ENCODE measurements around the gene KCTD19.

Gene KCTD19

DNA sequence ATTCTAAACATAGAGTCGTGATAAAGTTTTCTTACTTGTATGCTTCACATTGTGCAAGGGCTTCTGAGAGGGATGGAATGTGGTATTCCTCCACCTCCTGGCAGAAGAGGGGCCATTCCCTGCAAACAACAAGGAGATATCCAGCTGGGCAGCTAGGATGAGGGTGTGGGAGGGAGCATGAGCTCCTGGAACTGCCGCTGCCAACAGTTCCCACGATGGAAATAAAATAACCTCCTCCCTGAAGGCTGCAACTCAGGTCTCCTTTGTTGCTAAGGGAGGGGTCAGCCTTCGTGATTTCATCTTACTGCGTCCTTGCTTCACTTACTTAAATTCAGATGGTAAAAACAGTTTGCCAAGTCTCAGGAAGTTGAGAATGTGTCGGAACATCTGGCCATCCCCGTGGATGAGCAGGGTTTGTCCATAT, 31.6 kb downstream of the KCTD19 start:
- Histone ChIP-seq H3K4me3 (ENCODE audit: low read length) (no peak overlapping the region), H3K4me2 (ENCODE audit: low read length) (no peak overlapping the region), H3K9me3 (replicated peaks; ENCODE audit: low read length) (no peaks in the 10 kb centered on the region), H3K27me3 (ENCODE audit: control insufficient read depth, insufficient read depth, low read length) (peaks cover 52% of the 10 kb centered on the region), H3K36me3 (ENCODE audit: insufficient read depth, low read length) (no peaks in the 10 kb centered on the region), H3K4me1 (ENCODE audit: control insufficient read depth, insufficient read depth, low read length) (peaks cover 12% of the 10 kb centered on the region), H3K9ac (ENCODE audit: low read depth, low read length) (no peak overlapping the region)

DNA sequence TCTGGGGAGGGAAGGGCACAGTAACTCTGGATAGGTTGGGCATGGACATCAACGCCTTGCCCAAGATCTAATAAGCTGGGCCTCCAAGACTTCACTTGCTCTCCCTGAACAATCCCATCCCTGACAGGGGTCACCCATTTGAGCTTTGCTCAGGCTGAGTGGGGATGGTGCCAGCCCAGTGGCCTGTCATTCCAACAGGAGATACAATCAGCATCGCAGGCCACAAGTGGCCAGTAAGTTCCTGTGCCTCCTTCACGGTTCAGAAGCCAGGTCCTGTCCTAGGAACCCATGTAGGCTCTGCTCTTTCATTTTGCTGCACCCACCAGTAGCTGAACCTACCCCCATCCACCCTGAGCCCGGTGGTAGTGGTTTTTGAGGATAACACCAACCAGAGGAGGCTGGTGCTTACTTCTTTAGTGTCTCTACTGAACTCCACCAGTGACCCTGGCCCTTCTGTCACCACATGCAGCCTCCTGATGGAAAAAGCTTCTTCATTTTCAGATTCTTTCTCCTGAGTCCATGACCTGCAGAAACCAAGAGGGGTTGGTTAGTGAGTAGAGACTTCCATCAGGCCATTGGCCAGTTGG, 32.3 kb downstream of the KCTD19 start:
- no peaks in the 10 kb centered on the region for H3K36me3 ChIP-seq (ENCODE audit: insufficient read depth, low read length)

DNA sequence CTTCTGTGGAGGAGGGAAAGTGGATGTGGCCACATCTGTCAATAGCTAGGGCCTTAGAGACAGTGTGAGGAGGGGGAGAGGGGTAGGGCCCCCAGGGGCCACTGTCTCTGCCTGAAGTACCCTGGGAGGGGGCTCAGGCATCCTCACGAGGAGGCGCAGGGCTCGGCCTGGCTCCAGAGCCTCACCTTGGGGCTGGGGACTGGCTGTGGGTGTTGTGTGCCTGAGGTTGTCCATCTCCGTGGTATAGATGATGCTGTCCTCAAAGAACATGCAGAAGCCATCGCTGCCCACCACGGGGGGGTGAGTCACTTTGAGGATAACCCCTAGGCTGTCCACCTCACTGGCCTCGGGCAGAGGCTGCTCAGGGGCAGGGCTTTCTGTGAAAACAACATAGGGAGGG, 35.1 kb downstream of the KCTD19 start:
- no peak overlapping the region for H3K4me3 ChIP-seq (ENCODE audit: low read length)
- peaks cover 37% of the 10 kb centered on the region for H3K27me3 ChIP-seq (ENCODE audit: control insufficient read depth, insufficient read depth, low read length)
- H3K4me2 ChIP-seq (ENCODE audit: low read length), result no peak overlapping the region
- no peak overlapping the region for H3K9ac ChIP-seq (ENCODE audit: low read depth, low read length)
- no peaks in the 10 kb centered on the region for H3K36me3 ChIP-seq (ENCODE audit: insufficient read depth, low read length)
- no peaks in the 10 kb centered on the region for H3K9me3 ChIP-seq (replicated peaks; ENCODE audit: low read length)
- H3K4me1 ChIP-seq (ENCODE audit: control insufficient read depth, insufficient read depth, low read length), result peaks cover 5% of the 10 kb centered on the region

More for the DNA sequence above, 32.3 kb downstream of the KCTD19 start:
- Histone ChIP-seq H3K9me3 (replicated peaks; ENCODE audit: low read length) (no peaks in the 10 kb centered on the region), H3K4me1 (ENCODE audit: control insufficient read depth, insufficient read depth, low read length) (peaks cover 12% of the 10 kb centered on the region), H3K27me3 (ENCODE audit: control insufficient read depth, insufficient read depth, low read length) (peaks cover 49% of the 10 kb centered on the region), H3K9ac (ENCODE audit: low read depth, low read length) (no peak overlapping the region), H3K4me2 (ENCODE audit: low read length) (no peak overlapping the region), H3K4me3 (ENCODE audit: low read length) (no peak overlapping the region)

DNA sequence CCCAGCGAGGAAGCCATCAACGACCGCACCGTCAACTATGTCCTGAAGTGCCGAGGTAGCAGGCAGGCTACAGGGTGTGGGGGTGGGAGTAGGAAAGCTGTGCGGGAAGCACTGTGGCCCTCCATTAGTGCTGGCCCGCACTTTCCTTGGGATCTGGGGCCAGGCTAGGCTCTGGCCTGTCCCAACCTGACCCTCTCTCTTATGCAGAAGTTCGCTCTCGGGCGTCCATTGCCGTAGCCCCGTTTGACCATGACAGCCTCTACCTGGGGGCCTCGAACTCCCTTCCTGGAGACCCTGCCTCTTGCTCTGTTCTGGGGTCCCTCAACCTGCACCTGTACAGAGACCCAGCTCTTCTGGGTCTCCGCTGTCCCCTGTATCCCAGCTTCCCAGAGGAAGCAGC, 38.6 kb downstream of the KCTD19 start:
- no peaks in the 10 kb centered on the region for H3K9me3 ChIP-seq (replicated peaks; ENCODE audit: low read length)
- H3K4me2 ChIP-seq (ENCODE audit: low read length), result no peak overlapping the region
- peaks cover 10% of the 10 kb centered on the region for H3K27me3 ChIP-seq (ENCODE audit: control insufficient read depth, insufficient read depth, low read length)
- H3K9ac ChIP-seq (ENCODE audit: low read depth, low read length), result no peak overlapping the region
- no peaks in the 10 kb centered on the region for H3K36me3 ChIP-seq (ENCODE audit: insufficient read depth, low read length)
- no peak overlapping the region for H3K4me3 ChIP-seq (ENCODE audit: low read length)
- peaks cover 8% of the 10 kb centered on the region for H3K4me1 ChIP-seq (ENCODE audit: control insufficient read depth, insufficient read depth, low read length)

DNA sequence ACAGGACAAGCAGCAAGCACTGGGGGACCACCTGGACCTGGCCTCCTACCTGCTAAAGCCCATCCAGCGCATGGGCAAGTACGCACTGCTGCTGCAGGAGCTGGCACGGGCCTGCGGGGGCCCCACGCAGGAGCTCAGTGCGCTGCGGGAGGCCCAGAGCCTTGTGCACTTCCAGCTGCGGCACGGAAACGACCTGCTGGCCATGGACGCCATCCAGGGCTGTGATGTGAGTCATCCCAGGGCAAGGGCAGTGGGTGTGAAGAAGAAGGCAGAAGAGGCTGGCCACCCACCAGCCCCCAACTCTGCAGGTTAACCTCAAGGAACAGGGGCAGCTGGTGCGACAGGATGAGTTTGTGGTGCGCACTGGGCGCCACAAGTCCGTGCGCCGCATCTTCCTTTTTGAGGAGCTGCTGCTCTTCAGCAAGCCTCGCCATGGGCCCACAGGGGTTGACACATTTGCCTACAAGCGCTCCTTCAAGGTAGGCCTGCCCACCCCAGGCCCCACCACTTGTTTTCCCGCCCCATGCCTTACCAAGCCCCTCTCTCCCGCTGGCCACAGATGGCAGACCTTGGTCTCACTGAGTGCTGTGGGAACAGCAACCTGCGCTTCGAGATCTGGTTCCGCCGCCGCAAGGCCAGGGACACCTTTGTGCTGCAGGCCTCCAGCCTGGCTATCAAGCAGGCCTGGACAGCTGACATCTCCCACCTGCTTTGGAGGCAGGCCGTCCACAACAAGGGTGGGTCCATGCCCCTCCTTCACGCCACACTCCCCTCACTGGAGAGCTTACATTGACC, 39.9 kb downstream of the KCTD19 start:
- Histone ChIP-seq H3K4me1 (ENCODE audit: control insufficient read depth, insufficient read depth, low read length) (peaks cover 8% of the 10 kb centered on the region), H3K4me3 (ENCODE audit: low read length) (no peak overlapping the region), H3K27me3 (ENCODE audit: control insufficient read depth, insufficient read depth, low read length) (no peaks in the 10 kb centered on the region), H3K36me3 (ENCODE audit: insufficient read depth, low read length) (no peaks in the 10 kb centered on the region), H3K4me2 (ENCODE audit: low read length) (no peak overlapping the region), H3K9ac (ENCODE audit: low read depth, low read length) (no peak overlapping the region), H3K9me3 (replicated peaks; ENCODE audit: low read length) (no peaks in the 10 kb centered on the region)

DNA sequence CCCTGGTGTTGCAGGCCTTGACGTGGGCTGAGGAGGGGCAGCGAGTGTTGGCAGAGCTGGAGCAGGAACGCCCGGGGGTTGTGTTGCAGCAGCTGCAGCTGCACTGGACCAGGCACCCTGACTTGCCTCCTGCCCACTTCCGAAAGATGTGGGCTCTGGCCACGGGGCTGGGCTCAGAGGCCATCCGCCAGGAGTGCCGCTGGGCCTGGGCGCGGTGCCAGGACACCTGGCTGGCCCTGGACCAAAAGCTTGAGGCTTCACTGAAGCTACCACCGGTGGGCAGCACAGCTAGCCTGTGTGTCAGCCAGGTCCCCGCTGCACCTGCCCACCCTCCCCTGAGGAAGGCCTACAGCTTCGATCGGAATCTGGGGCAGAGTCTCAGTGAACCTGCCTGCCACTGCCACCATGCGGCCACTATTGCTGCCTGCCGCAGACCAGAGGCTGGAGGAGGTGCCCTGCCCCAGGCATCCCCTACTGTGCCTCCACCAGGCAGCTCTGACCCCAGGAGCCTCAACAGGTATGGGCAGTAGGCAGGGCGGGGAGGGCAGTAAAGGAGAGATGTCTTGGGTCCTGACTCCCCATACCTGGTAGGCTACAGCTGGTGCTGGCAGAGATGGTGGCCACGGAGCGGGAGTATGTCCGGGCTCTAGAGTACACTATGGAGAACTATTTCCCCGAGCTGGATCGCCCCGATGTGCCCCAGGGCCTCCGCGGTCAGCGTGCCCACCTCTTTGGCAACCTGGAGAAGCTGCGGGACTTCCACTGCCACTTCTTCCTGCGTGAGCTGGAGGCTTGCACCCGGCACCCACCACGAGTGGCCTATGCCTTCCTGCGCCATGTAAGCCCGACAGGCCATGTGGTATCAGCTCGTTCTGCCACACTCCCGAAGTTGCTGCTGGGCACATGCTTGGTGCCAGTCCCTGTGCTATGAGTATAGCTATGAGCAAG, 41.6 kb downstream of the KCTD19 start:
- H3K27me3 ChIP-seq (ENCODE audit: control insufficient read depth, insufficient read depth, low read length), result no peaks in the 10 kb centered on the region
- no peaks in the 10 kb centered on the region for H3K36me3 ChIP-seq (ENCODE audit: insufficient read depth, low read length)
- no peak overlapping the region for H3K9ac ChIP-seq (ENCODE audit: low read depth, low read length)
- H3K4me1 ChIP-seq (ENCODE audit: control insufficient read depth, insufficient read depth, low read length), result peaks cover 5% of the 10 kb centered on the region
- no peaks in the 10 kb centered on the region for H3K9me3 ChIP-seq (replicated peaks; ENCODE audit: low read length)
- no peak overlapping the region for H3K4me3 ChIP-seq (ENCODE audit: low read length)
- no peak overlapping the region for H3K4me2 ChIP-seq (ENCODE audit: low read length)

DNA sequence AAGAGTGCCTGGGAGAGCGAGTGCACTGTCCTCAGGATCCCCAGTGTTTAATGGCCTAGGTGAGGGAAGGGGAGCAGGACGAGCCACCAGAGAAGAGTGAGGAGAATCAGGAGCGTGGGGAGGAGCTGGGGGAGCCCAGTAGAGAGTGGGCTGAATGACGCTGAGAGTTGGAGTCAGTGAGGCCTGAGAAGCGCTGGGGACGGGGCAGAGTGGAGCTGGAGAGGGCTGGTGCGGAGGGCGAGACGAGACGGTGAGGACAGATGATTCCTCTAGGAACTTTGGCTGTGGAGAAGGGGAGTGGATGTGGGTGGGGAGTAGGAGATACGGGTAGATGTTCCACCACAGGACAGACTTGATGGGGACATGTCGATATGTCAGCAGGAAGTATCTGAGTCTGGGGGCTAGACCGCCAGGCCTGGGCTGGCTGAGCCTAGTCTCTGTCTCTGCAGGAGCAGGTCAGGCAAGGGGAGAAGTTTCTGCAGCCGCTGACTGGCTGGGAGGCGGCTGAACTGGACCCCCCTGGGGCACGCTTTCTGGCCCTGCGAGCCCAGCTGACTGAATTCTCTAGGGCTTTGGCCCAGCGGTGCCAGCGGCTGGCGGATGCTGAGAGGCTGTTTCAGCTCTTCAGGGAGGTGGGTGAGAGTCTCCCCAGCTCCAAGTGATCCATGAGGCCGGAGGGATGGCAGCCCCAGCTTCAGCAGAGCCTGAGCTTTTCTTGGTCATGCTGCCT, 42.5 kb downstream of the KCTD19 start:
- Histone ChIP-seq H3K9me3 (replicated peaks; ENCODE audit: low read length) (no peaks in the 10 kb centered on the region), H3K4me3 (ENCODE audit: low read length) (no peak overlapping the region), H3K4me2 (ENCODE audit: low read length) (no peak overlapping the region), H3K27me3 (ENCODE audit: control insufficient read depth, insufficient read depth, low read length) (no peaks in the 10 kb centered on the region), H3K9ac (ENCODE audit: low read depth, low read length) (no peak overlapping the region), H3K36me3 (ENCODE audit: insufficient read depth, low read length) (no peaks in the 10 kb centered on the region), H3K4me1 (ENCODE audit: control insufficient read depth, insufficient read depth, low read length) (peaks cover 11% of the 10 kb centered on the region)

DNA sequence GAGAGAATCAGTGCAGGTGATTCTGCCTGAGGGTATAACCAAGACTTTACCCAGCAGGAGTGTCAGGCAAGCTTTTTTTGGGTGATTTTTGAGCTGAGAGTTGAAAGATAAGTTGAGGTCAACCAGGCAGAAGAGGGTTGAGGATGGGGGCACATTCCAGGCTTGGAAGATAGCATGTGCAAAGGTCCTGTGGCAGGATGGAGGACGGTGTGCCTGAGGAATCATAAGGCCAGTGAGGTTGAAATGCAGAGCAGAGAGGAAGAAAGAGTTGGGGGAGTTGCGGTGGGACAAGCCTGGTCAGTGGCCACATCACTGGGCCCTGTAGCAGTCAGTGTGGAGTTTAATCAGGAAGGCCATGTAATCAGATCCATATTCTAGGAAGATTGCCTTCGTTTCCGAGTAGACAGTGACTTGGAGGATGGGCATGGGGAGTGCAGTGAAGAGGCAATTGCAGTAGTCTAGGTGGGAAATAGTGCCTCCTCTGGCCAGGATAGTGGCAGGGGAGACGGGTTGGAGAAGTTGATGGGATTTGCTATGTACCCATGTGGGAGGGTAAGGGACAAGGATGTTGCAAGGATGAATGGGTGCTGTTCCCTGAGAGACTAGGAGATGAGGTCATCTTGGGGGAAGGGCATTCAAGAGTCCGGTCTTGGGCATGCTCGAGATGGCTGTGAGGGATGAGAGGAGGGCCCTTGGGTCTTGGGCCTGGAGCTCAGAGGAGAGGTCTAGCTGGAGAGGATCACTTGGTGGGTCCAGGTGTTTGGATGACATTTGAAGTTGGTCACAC, 43.3 kb downstream of the KCTD19 start:
- Histone ChIP-seq H3K27me3 (ENCODE audit: control insufficient read depth, insufficient read depth, low read length) (no peaks in the 10 kb centered on the region), H3K4me1 (ENCODE audit: control insufficient read depth, insufficient read depth, low read length) (peaks cover 18% of the 10 kb centered on the region), H3K4me2 (ENCODE audit: low read length) (no peak overlapping the region), H3K9me3 (replicated peaks; ENCODE audit: low read length) (no peaks in the 10 kb centered on the region), H3K36me3 (ENCODE audit: insufficient read depth, low read length) (no peaks in the 10 kb centered on the region), H3K9ac (ENCODE audit: low read depth, low read length) (no peak overlapping the region), H3K4me3 (ENCODE audit: low read length) (no peak overlapping the region)

DNA sequence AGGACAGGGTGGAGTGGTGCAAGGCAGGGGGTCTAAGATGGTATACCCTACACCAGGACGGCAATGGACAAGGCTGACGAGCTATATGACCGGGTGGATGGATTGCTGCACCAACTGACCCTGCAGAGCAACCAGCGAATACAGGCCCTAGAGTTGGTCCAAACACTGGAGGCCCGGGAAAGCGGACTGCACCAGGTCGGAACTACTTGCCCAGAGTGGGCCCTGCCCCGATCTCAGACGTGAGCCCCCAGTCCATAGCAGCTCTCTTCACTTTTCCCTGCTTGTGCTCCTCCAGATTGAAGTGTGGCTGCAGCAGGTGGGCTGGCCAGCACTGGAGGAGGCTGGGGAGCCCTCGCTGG, 44.1 kb downstream of the KCTD19 start:
- H3K36me3 ChIP-seq (ENCODE audit: insufficient read depth, low read length), result no peaks in the 10 kb centered on the region
- no peak overlapping the region for H3K4me2 ChIP-seq (ENCODE audit: low read length)
- peaks cover 26% of the 10 kb centered on the region for H3K4me1 ChIP-seq (ENCODE audit: control insufficient read depth, insufficient read depth, low read length)
- no peaks in the 10 kb centered on the region for H3K27me3 ChIP-seq (ENCODE audit: control insufficient read depth, insufficient read depth, low read length)
- H3K4me3 ChIP-seq (ENCODE audit: low read length), result no peak overlapping the region
- no peak overlapping the region for H3K9ac ChIP-seq (ENCODE audit: low read depth, low read length)
- no peaks in the 10 kb centered on the region for H3K9me3 ChIP-seq (replicated peaks; ENCODE audit: low read length)

DNA sequence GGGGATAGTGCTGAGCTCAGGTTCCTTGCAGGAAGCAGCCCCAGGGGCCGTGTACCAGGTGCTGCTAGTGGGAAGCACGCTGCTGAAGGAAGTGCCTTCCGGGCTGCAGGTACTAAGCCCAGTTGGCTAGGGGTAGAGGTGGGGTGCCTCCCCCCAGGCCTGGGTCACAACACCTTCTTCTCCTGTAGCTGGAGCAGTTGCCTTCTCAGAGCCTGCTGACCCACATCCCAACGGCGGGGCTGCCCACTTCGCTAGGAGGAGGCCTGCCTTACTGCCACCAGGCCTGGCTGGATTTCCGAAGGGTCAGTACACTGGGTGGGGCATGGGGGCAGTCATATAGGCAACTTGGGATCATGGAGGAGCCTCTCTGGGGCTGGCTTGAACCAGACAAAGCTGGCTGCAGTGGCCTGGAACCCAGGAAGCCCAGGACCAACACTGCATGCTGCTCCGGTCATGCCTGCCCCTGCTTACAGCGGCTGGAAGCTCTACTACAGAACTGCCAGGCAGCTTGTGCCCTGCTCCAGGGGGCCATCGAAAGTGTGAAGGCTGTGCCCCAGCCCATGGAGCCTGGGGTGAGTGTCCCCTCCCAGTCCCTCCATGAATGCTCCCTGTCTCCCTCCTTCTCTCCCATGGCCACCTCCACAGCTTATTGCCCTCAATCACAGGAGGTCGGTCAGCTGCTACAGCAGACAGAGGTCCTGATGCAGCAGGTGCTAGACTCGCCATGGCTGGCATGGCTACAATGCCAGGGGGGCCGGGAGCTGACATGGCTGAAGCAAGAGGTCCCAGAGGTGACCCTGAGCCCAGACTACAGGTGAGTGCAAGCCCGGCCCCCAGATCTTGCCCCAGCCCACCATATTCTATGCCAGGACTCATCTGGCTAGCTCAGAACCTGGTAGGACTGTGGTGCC, 44.8 kb downstream of the KCTD19 start:
- Histone ChIP-seq H3K4me2 (ENCODE audit: low read length) (no peak overlapping the region), H3K4me1 (ENCODE audit: control insufficient read depth, insufficient read depth, low read length) (peaks cover 30% of the 10 kb centered on the region), H3K27me3 (ENCODE audit: control insufficient read depth, insufficient read depth, low read length) (no peaks in the 10 kb centered on the region), H3K4me3 (ENCODE audit: low read length) (no peak overlapping the region), H3K9me3 (replicated peaks; ENCODE audit: low read length) (no peaks in the 10 kb centered on the region), H3K9ac (ENCODE audit: low read depth, low read length) (no peak overlapping the region), H3K36me3 (ENCODE audit: insufficient read depth, low read length) (no peaks in the 10 kb centered on the region)
